KMS-11 (cell line): ENCODE results near the gene RPS6KA5.
"Not testable (repeated sequence)": the region's sequence is repeated elsewhere in the genome, so short reads cannot be mapped to it uniquely, and the experiment has no call there.

Experiments used
- H2AFZ ChIP-seq: fragments of 200-600 bp; sonication (generic); 2 replicates; pipeline ENCODE4 v1.6.1; 2016; ENCODE audit warnings: antibody characterized with exemption, mixed run types, low read depth
- H3K27ac ChIP-seq: fragments of 200-600 bp; sonication (generic); 2 replicates; pipeline ENCODE4 v1.6.1; 2016; ENCODE audit warnings: mild to moderate bottlenecking, mixed run types
- H3K27me3 ChIP-seq: fragments of 200-600 bp; sonication (generic); 2 replicates; pipeline ENCODE4 v1.6.1; 2017; ENCODE audit warnings: mild to moderate bottlenecking, low read depth, mixed run types, moderate library complexity; ENCODE audit not compliant: insufficient read depth
- H3K36me3 ChIP-seq: fragments of 200-600 bp; sonication (generic); 2 replicates; pipeline ENCODE4 v1.6.1; 2017; ENCODE audit warnings: mild to moderate bottlenecking, mixed run types; ENCODE audit not compliant: insufficient read depth
- H3K4me1 ChIP-seq: fragments of 200-600 bp; sonication (generic); 2 replicates; pipeline ENCODE4 v1.6.1; 2016; ENCODE audit warnings: mild to moderate bottlenecking, low read depth, mixed run types; ENCODE audit not compliant: poor library complexity, severe bottlenecking
- H3K4me2 ChIP-seq: fragments of 200-600 bp; sonication (generic); 2 replicates; pipeline ENCODE4 v1.7.0; 2016; ENCODE audit warnings: mild to moderate bottlenecking, mixed run types
- H3K4me3 ChIP-seq: fragments of 200-600 bp; sonication (generic); IDR thresholded peaks from 2 replicates; pipeline ENCODE4 v1.6.1; 2017; ENCODE audit warnings: low read depth, low read length, mixed read lengths; ENCODE audit not compliant: insufficient read depth
- H3K79me2 ChIP-seq: fragments of 200-600 bp; sonication (generic); 2 replicates; pipeline ENCODE4 v1.6.1; 2016; ENCODE audit warnings: low read depth, mixed run types; ENCODE audit not compliant: insufficient read depth
- H3K9ac ChIP-seq: fragments of 200-600 bp; sonication (generic); 2 replicates; pipeline ENCODE4 v1.6.1; 2016; ENCODE audit warnings: mild to moderate bottlenecking, mixed run types
- H4K20me1 ChIP-seq: fragments of 200-600 bp; sonication (generic); 2 replicates; pipeline ENCODE4 v1.6.1; 2016; ENCODE audit warnings: mild to moderate bottlenecking, mixed run types; ENCODE audit not compliant: insufficient read depth
- CTCF ChIP-seq: fragments of 200-600 bp; sonication (generic); conservative IDR thresholded peaks from 2 replicates; pipeline ENCODE4 v1.6.1; 2017; ENCODE audit warnings: low read depth, mild to moderate bottlenecking, antibody characterized with exemption, low read length, moderate library complexity, mixed read lengths

Gene RPS6KA5

GRCh38 chr14:90956273-90956672, 104.2 kb downstream of the RPS6KA5 start:
- no peaks in the 10 kb centered on the region for H3K4me1 ChIP-seq
- no peak overlapping the region for H3K4me2 ChIP-seq
- no peak overlapping the region for H3K4me3 ChIP-seq
- H3K9ac ChIP-seq, result no peak overlapping the region
- H3K27me3 ChIP-seq, result no peaks in the 10 kb centered on the region
- no peak for TF ChIP-seq CTCF
- H4K20me1 ChIP-seq, result no peaks in the 10 kb centered on the region
- no peak overlapping the region for H2AFZ ChIP-seq
- H3K36me3 ChIP-seq, result no peaks in the 10 kb centered on the region
- no peak overlapping the region for H3K27ac ChIP-seq
- H3K79me2 ChIP-seq, result no peaks in the 10 kb centered on the region

GRCh38 chr14:90953643-90954042, 106.8 kb downstream of the RPS6KA5 start:
- H3K27me3 ChIP-seq, H3K4me1 ChIP-seq, H3K36me3 ChIP-seq, H3K27ac ChIP-seq, H2AFZ ChIP-seq, H3K4me2 ChIP-seq, H4K20me1 ChIP-seq, H3K9ac ChIP-seq, H3K79me2 ChIP-seq, H3K4me3 ChIP-seq: not testable (repeated sequence)

- H3K27ac ChIP-seq, result no peak overlapping the region
- no peak overlapping the region for H3K9ac ChIP-seq
- no peaks in the 10 kb centered on the region for H3K79me2 ChIP-seq
- H3K4me3 ChIP-seq, result no peak overlapping the region
- H2AFZ ChIP-seq, result no peak overlapping the region
- H3K36me3 ChIP-seq, result no peaks in the 10 kb centered on the region
- H3K4me1 ChIP-seq, result no peaks in the 10 kb centered on the region
- no peaks in the 10 kb centered on the region for H3K27me3 ChIP-seq
- H4K20me1 ChIP-seq, result no peaks in the 10 kb centered on the region
- TF ChIP-seq CTCF, result no peak
- no peak overlapping the region for H3K4me2 ChIP-seq
Measured at GRCh38 chr14:90943367-90943766, 117.1 kb downstream of the RPS6KA5 start.

GRCh38 chr14:90942511-90942910, 117.9 kb downstream of the RPS6KA5 start:
- no peak for TF ChIP-seq CTCF
- H3K4me3 ChIP-seq, result no peak overlapping the region
- H4K20me1 ChIP-seq, result no peaks in the 10 kb centered on the region
- no peaks in the 10 kb centered on the region for H3K79me2 ChIP-seq
- H3K4me1 ChIP-seq, result no peaks in the 10 kb centered on the region
- no peak overlapping the region for H3K9ac ChIP-seq
- no peak overlapping the region for H3K27ac ChIP-seq
- no peaks in the 10 kb centered on the region for H3K36me3 ChIP-seq
- no peaks in the 10 kb centered on the region for H3K27me3 ChIP-seq
- H2AFZ ChIP-seq, result no peak overlapping the region
- no peak overlapping the region for H3K4me2 ChIP-seq

GRCh38 chr14:90941706-90942105, 118.7 kb downstream of the RPS6KA5 start:
- H3K9ac ChIP-seq, result no peak overlapping the region
- no peak overlapping the region for H3K4me3 ChIP-seq
- no peak overlapping the region for H3K27ac ChIP-seq
- no peak overlapping the region for H3K4me2 ChIP-seq
- H3K27me3 ChIP-seq, result no peaks in the 10 kb centered on the region
- H3K79me2 ChIP-seq, result no peaks in the 10 kb centered on the region
- no peak overlapping the region for H2AFZ ChIP-seq
- no peaks in the 10 kb centered on the region for H4K20me1 ChIP-seq
- TF ChIP-seq CTCF, result no peak
- no peaks in the 10 kb centered on the region for H3K4me1 ChIP-seq
- H3K36me3 ChIP-seq, result no peaks in the 10 kb centered on the region
